CD1c-positive myeloid dendritic cell (primary cell): ENCODE results near the gene CSNK2A3.

Source experiments
- DNase-seq: peaks from one replicate; pipeline ENCODE4 v3.0.0-alpha.2; 2016; ENCODE audit errors: extremely low spot score

CSNK2A3 gene

DNA sequence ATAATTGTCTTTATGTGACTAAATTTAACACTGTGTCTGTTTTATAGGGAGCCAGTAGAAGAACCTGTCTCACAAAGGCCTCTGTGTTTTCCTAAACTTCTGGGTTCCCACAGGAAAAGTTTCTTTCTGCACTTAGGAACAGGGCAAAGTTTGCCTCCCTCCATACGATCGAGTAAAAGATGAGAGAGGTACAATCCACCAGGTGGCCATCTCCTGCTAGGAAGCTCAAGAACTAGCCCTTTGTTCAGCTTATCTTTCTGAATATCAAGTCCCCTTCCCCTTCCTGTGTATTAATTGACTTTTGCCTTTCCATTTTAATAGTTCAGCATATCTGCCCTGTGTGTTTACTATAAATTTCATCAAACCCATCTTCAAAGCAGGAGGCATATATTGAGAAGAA is 18.0 kb downstream of the CSNK2A3 start:
- DNase-seq: no peak

DNA sequence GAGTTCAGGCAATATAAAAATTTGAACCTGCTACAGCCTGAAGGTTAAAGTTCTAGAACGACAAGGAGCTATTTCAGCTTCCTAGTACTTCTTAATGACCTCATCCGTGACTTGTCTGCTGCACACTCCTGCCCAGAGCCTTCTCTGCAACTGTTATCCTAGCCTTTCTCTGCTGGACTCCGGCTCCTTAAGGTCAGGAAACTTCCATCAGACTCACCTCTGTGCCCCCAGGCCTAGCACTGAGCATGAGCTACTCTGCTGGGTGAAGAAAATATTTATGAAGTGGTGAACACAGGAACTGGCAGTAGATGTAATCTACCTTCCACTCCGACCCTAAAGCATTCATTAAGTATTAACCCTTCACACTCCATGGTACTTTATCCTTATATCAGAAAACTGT is 18.4 kb downstream of the CSNK2A3 start:
- no peak for DNase-seq

- DNase-seq: no peak
These were observed 20.8 kb downstream of the CSNK2A3 start for GRCh38 chr11:11332141-11332710.

GRCh38 chr11:11329062-11329806 is 23.8 kb downstream of the CSNK2A3 start:
- DNase-seq: no peak

DNA sequence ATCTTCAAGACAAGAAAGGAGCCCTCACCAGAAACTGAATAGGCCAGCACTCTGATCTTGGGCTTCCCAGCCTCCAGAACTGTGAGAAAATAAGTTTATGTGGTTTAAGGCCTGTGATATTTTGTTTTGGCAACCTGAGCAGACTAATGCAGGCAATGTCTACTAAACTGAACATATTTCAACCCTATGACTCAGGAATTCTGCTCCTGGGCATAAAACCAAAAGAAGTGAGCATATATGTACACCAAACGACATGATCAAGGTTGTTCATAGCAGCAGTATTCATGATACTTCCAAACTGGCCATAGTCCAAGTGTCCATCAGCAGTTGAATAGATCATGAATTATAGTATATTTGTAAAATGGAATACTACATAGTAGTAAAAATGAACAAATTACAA is 29.0 kb downstream of the CSNK2A3 start:
- no peak for DNase-seq

DNA sequence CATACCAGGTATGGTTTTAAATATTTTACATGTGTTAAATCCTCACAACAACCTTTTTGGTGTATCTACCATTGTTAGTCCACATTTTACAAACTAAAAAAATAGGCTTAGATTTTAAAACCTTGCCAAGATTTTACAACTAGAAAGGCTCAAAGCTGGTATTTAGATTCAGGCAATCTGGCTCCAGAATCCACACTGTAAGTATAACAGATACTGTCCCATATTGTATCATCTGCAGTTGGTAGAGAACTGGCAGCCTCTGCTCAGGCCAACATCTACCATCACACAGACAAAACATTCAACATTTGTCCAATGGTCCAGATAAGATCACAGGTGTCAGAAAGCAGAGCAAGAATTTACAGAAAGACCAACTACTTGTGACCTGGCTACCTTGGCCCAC is 30.9 kb downstream of the CSNK2A3 start:
- DNase-seq: no peak

DNA sequence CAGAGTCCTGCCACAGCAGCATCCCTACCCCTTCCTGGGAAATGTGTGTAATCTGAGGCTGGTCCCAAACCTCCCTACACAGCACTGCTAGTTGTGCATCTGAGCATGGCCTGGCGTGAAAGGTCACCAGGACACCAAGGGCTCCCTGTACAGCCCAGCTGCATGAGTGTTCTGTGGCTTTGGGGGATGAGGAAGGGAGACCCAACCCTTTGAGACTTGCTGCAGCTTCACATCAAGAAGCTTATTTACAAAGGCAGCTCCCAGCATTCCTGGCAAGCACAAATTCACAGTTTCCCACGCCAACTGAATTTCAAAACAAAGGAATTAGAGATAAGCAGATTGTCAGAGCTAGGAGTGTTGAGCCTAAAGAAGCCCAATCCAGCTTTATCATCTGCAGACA is 32.2 kb downstream of the CSNK2A3 start:
- DNase-seq: no peak

- DNase-seq: peak; percentile 90
These were observed 34.1 kb downstream of the CSNK2A3 start for GRCh38 chr11:11318961-11319360.

- DNase-seq: peak; percentile 66
These were observed 34.6 kb downstream of the CSNK2A3 start for GRCh38 chr11:11318461-11318860.

DNA sequence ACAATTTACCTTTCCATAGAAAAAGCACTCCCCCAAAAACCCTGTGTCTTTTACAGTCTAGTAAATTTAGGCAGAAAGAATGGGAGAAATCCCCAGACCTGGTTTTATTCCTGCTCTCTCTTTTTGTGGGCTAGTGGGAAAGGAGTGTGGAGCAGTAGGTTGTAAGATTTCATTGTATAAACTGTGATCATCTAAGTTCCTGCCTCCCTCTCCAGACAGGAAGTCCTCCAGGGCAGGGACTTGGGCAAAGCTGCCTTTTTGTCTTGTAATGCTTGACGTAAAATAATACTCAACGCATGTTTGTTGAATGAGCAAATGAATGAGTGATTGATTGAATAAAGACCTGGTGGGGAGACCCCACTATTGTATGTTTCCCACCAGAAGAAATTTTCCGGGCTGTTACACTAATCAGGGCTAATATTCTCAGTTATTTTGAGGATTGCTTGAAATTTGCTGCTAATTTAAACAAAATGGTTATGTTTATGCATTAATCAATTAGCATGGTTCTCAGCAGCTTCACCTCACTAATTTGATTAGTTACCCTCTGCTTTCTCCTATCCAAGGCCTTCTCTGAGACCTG is 36.3 kb downstream of the CSNK2A3 start:
- DNase-seq: peak; percentile 32

DNA sequence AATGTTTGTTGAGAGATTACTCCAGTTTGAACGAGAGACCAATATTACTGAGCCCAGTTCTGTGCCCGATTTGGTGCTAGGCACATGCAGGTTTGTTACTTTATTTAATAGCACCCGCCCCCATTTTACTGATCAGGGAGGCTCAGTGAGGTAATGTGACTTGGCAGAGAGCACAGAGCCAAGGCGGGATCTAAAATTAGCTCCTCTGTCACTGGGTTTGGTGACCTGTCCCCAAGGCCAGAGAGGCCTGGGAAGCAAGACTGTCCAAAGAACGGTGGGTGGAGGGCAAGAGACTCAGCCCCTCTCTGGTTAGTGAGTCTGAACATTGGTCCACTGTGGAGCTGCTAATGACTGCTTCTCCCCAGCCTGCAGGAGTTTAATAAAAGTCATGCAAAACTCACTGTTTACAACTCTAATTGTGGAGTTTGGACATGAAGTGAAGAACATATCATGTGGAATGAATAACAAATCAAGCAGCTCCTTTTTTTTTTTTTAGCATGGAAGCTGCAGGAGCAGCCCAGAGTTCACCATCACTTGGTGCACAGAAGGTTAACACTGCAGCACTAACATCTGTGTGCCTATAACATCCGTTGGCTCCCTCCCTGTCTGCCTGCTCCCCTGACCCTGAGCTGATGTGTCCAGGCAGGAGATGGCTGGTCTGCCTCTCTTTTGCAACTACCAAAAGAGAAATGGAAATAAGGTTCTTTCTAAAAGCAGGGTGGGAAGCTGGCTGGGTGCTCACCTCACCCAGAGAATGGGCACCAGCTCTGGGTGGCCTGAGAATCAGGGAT is 39.0 kb downstream of the CSNK2A3 start:
- DNase-seq: peak; percentile 15

DNA sequence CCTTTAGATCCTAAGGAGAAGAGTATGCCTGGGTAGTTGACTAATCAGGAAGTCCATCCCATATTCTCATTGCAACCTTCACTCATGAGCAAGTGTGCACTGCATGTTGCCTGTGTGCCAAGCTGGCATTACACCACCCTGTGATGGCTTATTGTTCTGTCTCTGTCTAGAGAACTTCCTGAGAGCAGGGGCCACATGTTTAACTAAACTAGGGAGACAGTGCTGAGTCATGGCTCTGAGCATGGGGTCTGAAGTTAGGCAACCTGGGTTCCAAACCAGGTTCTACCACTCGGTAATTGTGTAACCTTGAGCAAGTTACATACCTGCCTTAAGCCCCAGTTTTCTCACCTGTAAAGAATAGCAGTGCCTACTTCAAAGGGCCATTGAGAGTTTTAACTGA is 39.6 kb downstream of the CSNK2A3 start:
- peak; percentile 60 for DNase-seq

GRCh38 chr11:11312738-11313137 is 40.3 kb downstream of the CSNK2A3 start:
- no peak for DNase-seq

DNA sequence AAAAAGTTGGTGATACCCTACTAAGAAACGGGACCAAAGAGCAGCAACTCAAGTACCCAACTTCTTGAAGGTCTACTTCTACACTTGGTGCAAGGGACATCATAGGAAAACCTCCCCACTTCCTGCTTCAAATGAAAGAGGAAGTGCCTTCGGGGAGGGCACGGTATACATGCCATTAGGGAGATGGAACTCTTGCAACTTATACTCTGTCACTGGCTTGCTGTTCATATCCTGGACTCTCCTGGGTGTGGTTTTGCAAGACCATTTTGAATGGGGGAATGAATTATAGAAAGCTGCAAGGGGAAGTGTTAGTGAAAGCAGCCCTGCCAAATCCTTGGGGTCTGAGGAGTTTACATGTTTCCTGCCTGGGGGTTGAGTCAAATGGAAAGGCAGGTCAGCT is 41.9 kb downstream of the CSNK2A3 start:
- peak; percentile 80 for DNase-seq

DNA sequence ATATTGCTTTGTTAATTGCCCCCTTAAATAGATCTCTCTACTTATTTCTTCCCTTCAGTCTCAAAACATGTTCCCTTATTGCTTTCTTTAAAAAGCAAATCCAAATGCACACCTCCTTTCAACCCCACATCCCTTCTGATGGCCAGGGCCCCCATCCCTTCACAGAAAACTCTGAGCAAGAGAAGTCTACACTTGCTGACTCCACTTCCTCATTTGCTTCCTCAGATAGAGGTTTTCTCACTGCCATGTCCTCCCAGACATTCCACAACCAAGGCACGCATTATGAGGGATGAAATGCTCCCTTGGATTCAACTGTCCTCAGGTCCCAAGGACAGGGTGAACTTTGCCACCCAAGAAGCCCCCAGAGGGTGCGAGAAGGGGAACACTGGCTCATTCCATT is 43.1 kb downstream of the CSNK2A3 start:
- DNase-seq: peak; percentile 26

- no peak for DNase-seq
These were observed 44.8 kb downstream of the CSNK2A3 start for GRCh38 chr11:11308249-11308648.

DNA sequence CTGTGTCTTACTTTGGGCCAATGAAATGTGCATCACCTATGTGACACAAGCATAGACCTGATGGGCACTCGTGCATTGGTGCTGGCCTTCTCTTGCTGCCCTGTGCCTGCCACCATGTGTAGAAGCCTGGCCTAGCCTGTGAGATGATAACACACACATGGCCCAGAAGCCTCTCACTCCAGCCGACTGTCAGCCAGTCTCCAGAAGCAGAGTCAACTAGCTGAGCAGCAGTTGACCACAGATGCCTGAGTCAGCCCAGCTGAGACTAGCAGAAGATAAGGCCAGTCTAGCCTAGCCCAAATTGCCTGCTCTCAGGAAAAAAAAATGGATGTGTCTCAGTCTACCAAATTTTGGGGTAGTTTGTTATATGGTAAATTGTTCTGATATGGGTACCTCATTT is 46.2 kb downstream of the CSNK2A3 start:
- DNase-seq: no peak

GRCh38 chr11:11304550-11304949 is 48.5 kb downstream of the CSNK2A3 start:
- DNase-seq: no peak

- no peak for DNase-seq
These were observed 50.5 kb downstream of the CSNK2A3 start for GRCh38 chr11:11302565-11302964.
